Activated naive CD4-positive, alpha-beta T cell treated with Interleukin-2 at 50 U/mL for 16 hours (primary cell): ENCODE measurements around the gene NAB2.

Source experiments
- DNase-seq: peaks from one replicate; pipeline ENCODE4 v3.0.0-alpha.2; 2020

Gene NAB2

GRCh38 chr12:57095440-57095839, 6.5 kb downstream of the NAB2 start:
- DNase-seq: no peak

- DNase-seq: no peak
These were observed 7.2 kb downstream of the NAB2 start for GRCh38 chr12:57096099-57096572.

GRCh38 chr12:57096748-57097553, 8.0 kb downstream of the NAB2 start:
- DNase-seq: no peak

- DNase-seq: no peak
These were observed 8.6 kb downstream of the NAB2 start for GRCh38 chr12:57097554-57097835.

GRCh38 chr12:57098546-57098945, 9.6 kb downstream of the NAB2 start:
- no peak for DNase-seq

- no peak for DNase-seq
These were observed 10.3 kb downstream of the NAB2 start for GRCh38 chr12:57099047-57099714.

- DNase-seq: no peak
These were observed 10.9 kb downstream of the NAB2 start for GRCh38 chr12:57099766-57100165.

GRCh38 chr12:57101892-57102695, 13.2 kb downstream of the NAB2 start:
- no peak for DNase-seq

- DNase-seq: no peak
These were observed 14.9 kb downstream of the NAB2 start for GRCh38 chr12:57103856-57104255.

- no peak for DNase-seq
These were observed 15.5 kb downstream of the NAB2 start for GRCh38 chr12:57104292-57104910.

- no peak for DNase-seq
These were observed 16.3 kb downstream of the NAB2 start for GRCh38 chr12:57105011-57105753.

GRCh38 chr12:57106021-57106708, 17.3 kb downstream of the NAB2 start:
- no peak for DNase-seq

GRCh38 chr12:57107456-57108155, 18.7 kb downstream of the NAB2 start:
- no peak for DNase-seq

GRCh38 chr12:57109207-57110103, 20.5 kb downstream of the NAB2 start:
- no peak for DNase-seq

GRCh38 chr12:57110104-57111030, 21.5 kb downstream of the NAB2 start:
- DNase-seq: peak; percentile 80

- DNase-seq: peak; percentile 81
These were observed 22.3 kb downstream of the NAB2 start, which contains the start of gene STAT6 for GRCh38 chr12:57111031-57111734. Gene STAT6 (minus strand): TSS chr12:57111362. CDS start chr12:57108278, 3,084 bp downstream.

- no peak for DNase-seq
These were observed 23.8 kb downstream of the NAB2 start for GRCh38 chr12:57112492-57113294.
